ENCODE measurements around the gene SETBP1. TPM values are rescaled to one million over a fixed set of nuclear protein-coding genes. Genes with fewer than 3 reads are reported as not detected.

SETBP1 gene
- total RNA-seq, 1 experiment from 2014 or later = 9.6 TPM

- Mint-ChIP-seq H3K4me3 (no peak overlapping the region), H3K36me3 (no peaks in the 10 kb centered on the region), H3K9me3 (no peaks in the 10 kb centered on the region), H3K27me3 (ENCODE audit: low read depth) (no peaks in the 10 kb centered on the region), H3K27ac (no peak overlapping the region), H3K4me1 (peaks cover 21% of the 10 kb centered on the region)
- TF ChIP-seq TCF7 (CRISPR knock-in tag; IDR thresholded peaks at IDR 0.05; ENCODE audit: low read depth) (no peak), KAT7 (CRISPR knock-in tag; IDR thresholded peaks at IDR 0.05; ENCODE audit: borderline replicate concordance) (no peak), CREM (CRISPR knock-in tag; IDR thresholded peaks at IDR 0.05) (no peak), CREB1 (CRISPR knock-in tag; IDR thresholded peaks at IDR 0.05) (no peak)
- DNase-seq (ENCODE audit: low spot score) = peak; percentile 22
- peak; percentile 94 for ATAC-seq
- ChIA-PET POLR2A (no interaction called here), CTCF (interaction anchor here (0.6 kb wide), 1 partner anchor 166 kb away, joined by 3 read pairs; no protein-coding TSS in a partner anchor)
Observed at GRCh38 chr18:44968336-44968735, 287.6 kb downstream of the SETBP1 start.

- peaks cover 28% of the 10 kb centered on the region for H3K4me1 Mint-ChIP-seq
- POLR2A ChIA-PET = no interaction called here
Observed at GRCh38 chr18:44969214-44969795, 288.6 kb downstream of the SETBP1 start.

More at GRCh38 chr18:44969214-44969795, 288.6 kb downstream of the SETBP1 start:
- no peak overlapping the region for H3K27ac Mint-ChIP-seq
- H3K9me3 Mint-ChIP-seq = no peaks in the 10 kb centered on the region
- TF ChIP-seq SOX15 (CRISPR knock-in tag; IDR thresholded peaks at IDR 0.05) (no peak), ATF1 (CRISPR knock-in tag; IDR thresholded peaks at IDR 0.05) (no peak), FOXJ3 (CRISPR knock-in tag; IDR thresholded peaks at IDR 0.05; ENCODE audit: borderline replicate concordance) (no peak), CREM (CRISPR knock-in tag; IDR thresholded peaks at IDR 0.05) (no peak), ARID4B (CRISPR knock-in tag; IDR thresholded peaks at IDR 0.05; ENCODE audit: borderline replicate concordance) (no peak), ETV6 (CRISPR knock-in tag; IDR thresholded peaks at IDR 0.05) (no peak), JAZF1 (CRISPR knock-in tag; IDR thresholded peaks at IDR 0.05) (no peak), AR (CRISPR knock-in tag; IDR thresholded peaks at IDR 0.05) (no peak), ZNF219 (CRISPR knock-in tag; IDR thresholded peaks at IDR 0.05; ENCODE audit: borderline replicate concordance) (no peak), FOXP4 (CRISPR knock-in tag; IDR thresholded peaks at IDR 0.05) (no peak)
- no peaks in the 10 kb centered on the region for H3K36me3 Mint-ChIP-seq
- CTCF ChIA-PET = interaction anchor here (1.2 kb wide), 1 partner anchor 244 kb away, joined by 3 read pairs; no protein-coding TSS in a partner anchor
- DNase-seq (ENCODE audit: low spot score) (no peak), ATAC-seq (peak; percentile 54)
- H3K4me3 Mint-ChIP-seq = no peak overlapping the region
- H3K27me3 Mint-ChIP-seq (ENCODE audit: low read depth) = no peaks in the 10 kb centered on the region
